HepG2 (cell line): ENCODE measurements around the gene PCNT. TPM values are rescaled to one million over a fixed set of nuclear protein-coding genes. Genes with fewer than 3 reads are reported as not detected.

ENCODE experiments used
- AGO2 ChIP-seq: fragments of 200-400 bp; formaldehyde crosslinking; optimal IDR thresholded peaks from 2 replicates; pipeline ENCODE3; 2017; ENCODE audit warnings: mild to moderate bottlenecking, low read depth, low read length, moderate library complexity
- ASH2L ChIP-seq: fragments of 300-600, 200-600 bp; sonication (generic); IDR thresholded peaks from 2 replicates; pipeline ENCODE4 v1.7.0; 2017; ENCODE audit warnings: low read depth, mild to moderate bottlenecking, moderate library complexity, mixed read lengths, low read length; ENCODE audit not compliant: insufficient read length
- BHLHE40 ChIP-seq: IDR thresholded peaks from 2 replicates; pipeline ENCODE4 v1.6.1; 2011; ENCODE audit warnings: low read length, improper control_type of control experiment
- FOXA1 ChIP-seq, 2 experiments: fragments of 450-650 bp in 1 of 2; sonication (generic) in 1 of 2; formaldehyde crosslinking in 1 of 2; IDR thresholded peaks; 2 replicates each; pipeline versions ENCODE4 v1.4.0 to v1.6.1; 2016 to 2020; ENCODE audit warnings: missing genetic modification reagents in 1 of 2
- FUBP1 ChIP-seq: sonication (generic); formaldehyde crosslinking; IDR thresholded peaks from 2 replicates; pipeline ENCODE4 v1.5.1; 2020; ENCODE audit warnings: missing genetic modification reagents, mild to moderate bottlenecking, borderline replicate concordance
- HNRNPK ChIP-seq: fragments of 200-400 bp; formaldehyde crosslinking; IDR thresholded peaks from 2 replicates; pipeline ENCODE4 v1.6.1; 2018; ENCODE audit warnings: low read length, low read depth, moderate library complexity, mild to moderate bottlenecking; ENCODE audit not compliant: poor library complexity, severe bottlenecking
- ISX ChIP-seq: sonication (generic); formaldehyde crosslinking; conservative IDR thresholded peaks from 2 replicates; pipeline ENCODE4 v1.5.0; 2020; ENCODE audit warnings: missing genetic modification reagents
- KDM3A ChIP-seq: IDR thresholded peaks from 2 replicates; pipeline ENCODE4 v1.6.1; 2018; ENCODE audit warnings: low read depth, missing compliant biosample characterization
- MXD4 ChIP-seq: IDR thresholded peaks from 2 replicates; pipeline ENCODE4 v1.6.1; 2016; ENCODE audit warnings: mild to moderate bottlenecking, missing biosample characterization, missing genetic modification reagents
- MYNN ChIP-seq: sonication (generic); formaldehyde crosslinking; IDR thresholded peaks from 2 replicates; pipeline ENCODE4 v1.4.0; 2020; ENCODE audit warnings: mild to moderate bottlenecking, low read depth, missing genetic modification reagents
- RORA ChIP-seq: sonication (generic); formaldehyde crosslinking; IDR thresholded peaks from 2 replicates; pipeline ENCODE4 v1.5.0; 2020; ENCODE audit warnings: mild to moderate bottlenecking, missing genetic modification reagents, moderate library complexity
- SIX4 ChIP-seq: sonication (generic); formaldehyde crosslinking; IDR thresholded peaks from 2 replicates; pipeline ENCODE4 v1.4.0; 2020; ENCODE audit warnings: missing genetic modification reagents
- SP140L ChIP-seq: sonication (generic); formaldehyde crosslinking; IDR thresholded peaks from 2 replicates; pipeline ENCODE4 v1.4.0; 2020; ENCODE audit warnings: missing genetic modification reagents, borderline replicate concordance
- SPEN ChIP-seq: sonication (generic); formaldehyde crosslinking; IDR thresholded peaks from 2 replicates; pipeline ENCODE4 v1.5.1; 2020; ENCODE audit warnings: low read depth, mild to moderate bottlenecking, missing genetic modification reagents
- TARDBP ChIP-seq: sonication (generic); formaldehyde crosslinking; IDR thresholded peaks from 2 replicates; pipeline ENCODE4 v1.8.0; 2022; ENCODE audit warnings: mild to moderate bottlenecking, missing genetic modification reagents
- WIZ ChIP-seq: sonication (generic); formaldehyde crosslinking; IDR thresholded peaks from 2 replicates; pipeline ENCODE4 v1.5.1; 2020; ENCODE audit warnings: mild to moderate bottlenecking, missing genetic modification reagents
- ZBTB44 ChIP-seq: sonication (generic); formaldehyde crosslinking; IDR thresholded peaks from 2 replicates; pipeline ENCODE4 v1.4.0; 2020; ENCODE audit warnings: missing genetic modification reagents
- ZFAT ChIP-seq: sonication (generic); formaldehyde crosslinking; conservative IDR thresholded peaks from 2 replicates; pipeline ENCODE4 v1.8.1; 2023; ENCODE audit warnings: missing genetic modification reagents, inconsistent platforms
- ZFP36 ChIP-seq: fragments of 150-350 bp; IDR thresholded peaks from 2 replicates; pipeline ENCODE4 v1.6.1; 2018; ENCODE audit warnings: borderline replicate concordance, low read length, low read depth; ENCODE audit not compliant: partially characterized antibody
- ZNF224 ChIP-seq: sonication (generic); formaldehyde crosslinking; IDR thresholded peaks from 2 replicates; pipeline ENCODE4 v1.5.0; 2020; ENCODE audit warnings: mild to moderate bottlenecking, missing genetic modification reagents
- ZNF343 ChIP-seq: sonication (generic); formaldehyde crosslinking; IDR thresholded peaks from 2 replicates; pipeline ENCODE4 v1.4.0; 2020; ENCODE audit warnings: mild to moderate bottlenecking, missing genetic modification reagents
- ZNF432 ChIP-seq: sonication (generic); formaldehyde crosslinking; IDR thresholded peaks from 2 replicates; pipeline ENCODE4 v1.5.0; 2020; ENCODE audit warnings: missing genetic modification reagents, mild to moderate bottlenecking, borderline replicate concordance
- ZNF605 ChIP-seq: sonication (generic); formaldehyde crosslinking; IDR thresholded peaks from 2 replicates; pipeline ENCODE4 v1.8.0; 2022; ENCODE audit warnings: mild to moderate bottlenecking, missing genetic modification reagents
- ZNF773 ChIP-seq: sonication (generic); formaldehyde crosslinking; IDR thresholded peaks from 2 replicates; pipeline ENCODE4 v1.4.0; 2020; ENCODE audit warnings: missing genetic modification reagents, borderline replicate concordance
- ZXDC ChIP-seq: sonication (generic); formaldehyde crosslinking; IDR thresholded peaks from 2 replicates; pipeline ENCODE4 v1.5.0; 2020; ENCODE audit warnings: mild to moderate bottlenecking, missing genetic modification reagents
- polyA plus RNA-seq, 8 experiments: library from polyadenylated mRNA; depleted of rRNA in 3 of 8; stranded (reverse) in 7 of 8; unstranded in 1 of 8; fragments of >200 nt; fragmentation: Illumina TruSeq in 4 of 8; extraction: Trizol in 4 of 8; gene quantifications; 2 replicates each; pipeline versions ENCODE4 v1.2.1 to v1.2.3, GENCODE V29; 2011 to 2016; ENCODE audit warnings: low read depth in 4 of 8, missing spikeins in 1 of 8, mixed read lengths in 1 of 8; ENCODE audit not compliant: insufficient read depth in 1 of 8
- total RNA-seq, 5 experiments: library from RNA; depleted of rRNA; stranded (reverse); fragments of >200 nt; fragmentation: Illumina TruSeq; extraction: Trizol; gene quantifications; 2 replicates each; pipeline ENCODE4 v1.2.3, GENCODE V29; 2016; ENCODE audit warnings: low read depth in 1 of 5

Gene PCNT
- total and polyA plus RNA-seq, 2 of the 13 experiments (the other 11 are each of a cell fraction or from before 2014, with no cell fraction given): 5.6 to 12.4 TPM

- TF ChIP-seq ZFAT: no peak
- TF ChIP-seq HNRNPK: no peak
- no peak for TF ChIP-seq FOXA1 (IDR thresholded peaks at IDR 0.05)
- no peak; the same call in 1 of the 2 replicates for TF ChIP-seq FOXA1 (CRISPR knock-in tag; IDR thresholded peaks at IDR 0.05)
- TF ChIP-seq ZBTB44 (CRISPR knock-in tag): no peak
- no peak for TF ChIP-seq SIX4 (CRISPR knock-in tag)
- TF ChIP-seq FUBP1: no peak
- no peak for TF ChIP-seq ZNF432
- TF ChIP-seq WIZ: no peak
- no peak for TF ChIP-seq ZNF224
- no peak for TF ChIP-seq BHLHE40
- TF ChIP-seq ASH2L: peak; percentile 87
- TF ChIP-seq SPEN (CRISPR knock-in tag): peak; percentile 80
- TF ChIP-seq ZNF773: no peak
- no peak for TF ChIP-seq MYNN
- TF ChIP-seq SP140L (CRISPR knock-in tag): no peak
- 0 out of 2 replicates have a peak, but pooled peaks have one; percentile 55 for TF ChIP-seq TARDBP (CRISPR knock-in tag)
- no peak for TF ChIP-seq ISX (CRISPR knock-in tag)
- peak; percentile 82 for TF ChIP-seq ZNF605 (CRISPR knock-in tag)
- TF ChIP-seq ZFP36: no peak
- TF ChIP-seq AGO2: peak; percentile 62
- TF ChIP-seq ZXDC (CRISPR knock-in tag): no peak
- peak; percentile 81; the same call in 1 of the 2 replicates for TF ChIP-seq KDM3A
- TF ChIP-seq MXD4 (CRISPR knock-in tag): peak; percentile 92
- TF ChIP-seq ZNF343: peak; percentile 64; the same call in 1 of the 2 replicates
- no peak for TF ChIP-seq RORA (CRISPR knock-in tag)
These were observed 134.5 kb downstream of the PCNT start, which contains the start of gene DIP2A (continued) for GRCh38 chr21:46458315-46459023.
